Activated CD4-positive, alpha-beta T cell treated with anti-CD3 and anti-CD28 coated beads, Interleukin-2, Interleukin-6, amounts not matched to agents 100 ng/mL and 50 ng/mL, durations not matched to agents 16 hours and 8 hours (primary cell): Measurements from ENCODE around the gene ALPG.

ENCODE experiments used
- DNase-seq: peaks from one replicate; pipeline ENCODE4 v3.0.0-alpha.2; 2020

ALPG gene

GRCh38 chr2:232460171-232460570 lies 53.5 kb downstream of the ALPG start:
- no peak for DNase-seq
